Choroid plexus epithelial cell (primary cell): Measurements from ENCODE around the gene DIP2C.

Experiments used
- DNase-seq: peaks from one replicate; pipeline ENCODE4 v3.0.0-alpha.2; 2010; ENCODE audit warnings: low read depth
- H3K4me3 ChIP-seq: 2 replicates; pipeline ENCODE4 v1.5.1; 2011; ENCODE audit warnings: low read depth, mild to moderate bottlenecking, control low read depth, low read length, moderate library complexity
- CTCF ChIP-seq: conservative IDR thresholded peaks from 2 replicates; pipeline ENCODE4 v1.5.1; 2011; ENCODE audit warnings: low read depth, mild to moderate bottlenecking, control low read depth, inconsistent platforms, low read length, moderate library complexity

DIP2C gene

GRCh38 chr10:570628-571163 lies 118.8 kb downstream of the DIP2C start:
- DNase-seq, result no peak
- TF ChIP-seq CTCF, result no peak
- no peak overlapping the region for H3K4me3 ChIP-seq

GRCh38 chr10:569961-570627 lies 119.4 kb downstream of the DIP2C start:
- H3K4me3 ChIP-seq, result no peak overlapping the region
- no peak for TF ChIP-seq CTCF
- DNase-seq, result no peak

- H3K4me3 ChIP-seq, result no peak overlapping the region
- TF ChIP-seq CTCF, result no peak
- no peak for DNase-seq
Measured at GRCh38 chr10:568848-569247, 120.6 kb downstream of the DIP2C start.

GRCh38 chr10:567869-568268 lies 121.6 kb downstream of the DIP2C start:
- H3K4me3 ChIP-seq, result no peak overlapping the region
- no peak for DNase-seq
- TF ChIP-seq CTCF, result no peak

GRCh38 chr10:566241-566885 lies 123.1 kb downstream of the DIP2C start:
- H3K4me3 ChIP-seq, result no peak overlapping the region
- no peak for DNase-seq
- no peak for TF ChIP-seq CTCF

- no peak for TF ChIP-seq CTCF
- no peak for DNase-seq
- H3K4me3 ChIP-seq, result no peak overlapping the region
Measured at GRCh38 chr10:565676-566075, 123.8 kb downstream of the DIP2C start.

GRCh38 chr10:565146-565545 lies 124.3 kb downstream of the DIP2C start:
- H3K4me3 ChIP-seq, result no peak overlapping the region
- no peak for DNase-seq
- TF ChIP-seq CTCF, result no peak
